ENCODE data around the gene MRPL51.
"Not testable (repeated sequence)": the region's sequence is repeated elsewhere in the genome, so short reads cannot be mapped to it uniquely, and the experiment has no call there.

MRPL51 gene

GRCh38 chr12:6477601-6478377 is 15.3 kb downstream of the MRPL51 start:
- DNase-seq, result not testable (repeated sequence)

- no peak for DNase-seq
These were observed 16.6 kb downstream of the MRPL51 start for GRCh38 chr12:6476489-6476888.

- not testable (repeated sequence) for DNase-seq
These were observed 17.7 kb downstream of the MRPL51 start for GRCh38 chr12:6475233-6475975.

GRCh38 chr12:6472491-6472890 is 20.6 kb downstream of the MRPL51 start:
- DNase-seq, result no peak

GRCh38 chr12:6471989-6472360 is 21.1 kb downstream of the MRPL51 start:
- DNase-seq, result no peak

GRCh38 chr12:6470375-6471163 is 22.5 kb downstream of the MRPL51 start, which contains the start of gene VAMP1:
TSS of gene VAMP1 (minus strand) at chr12:6470677. CDS start at chr12:6470531, 146 bp downstream.
- DNase-seq, result peak; percentile 92 to 96 (median 94)

- DNase-seq, result no peak
These were observed 23.3 kb downstream of the MRPL51 start for GRCh38 chr12:6469609-6470374.

GRCh38 chr12:6469092-6469491 is 24.0 kb downstream of the MRPL51 start:
- DNase-seq, result no peak

GRCh38 chr12:6468283-6468575 is 24.8 kb downstream of the MRPL51 start:
- DNase-seq, result no peak

- DNase-seq, result not testable (repeated sequence)
These were observed 25.3 kb downstream of the MRPL51 start for GRCh38 chr12:6467571-6468282.

- not testable (repeated sequence) for DNase-seq
These were observed 26.3 kb downstream of the MRPL51 start for GRCh38 chr12:6466751-6467150.

GRCh38 chr12:6466184-6466573 is 26.9 kb downstream of the MRPL51 start:
- DNase-seq, result no peak

- DNase-seq, result no peak
These were observed 27.4 kb downstream of the MRPL51 start for GRCh38 chr12:6465467-6466183.

- no peak for DNase-seq
These were observed 28.5 kb downstream of the MRPL51 start for GRCh38 chr12:6464531-6464930.

GRCh38 chr12:6463858-6464257 is 29.2 kb downstream of the MRPL51 start:
- no peak for DNase-seq

GRCh38 chr12:6463216-6463615 is 29.8 kb downstream of the MRPL51 start:
- peak in 1 of 4 experiments; percentile 23 for DNase-seq

- DNase-seq, result no peak
These were observed 30.6 kb downstream of the MRPL51 start for GRCh38 chr12:6462234-6462995.

GRCh38 chr12:6461401-6462233 is 31.4 kb downstream of the MRPL51 start:
- DNase-seq, result peak in 3 of 4 experiments; percentile 35 to 66 (median 64)

- DNase-seq, result no peak
These were observed 32.2 kb downstream of the MRPL51 start for GRCh38 chr12:6460751-6461371.
